ENCODE results near the gene CEP85. TPM values are rescaled to one million over a fixed set of nuclear protein-coding genes. Genes with fewer than 3 reads are reported as not detected.

The CEP85 gene
- total RNA-seq, 3 donors from 2014 or later: 4.8 to 11.7 (median 7.5) TPM

GRCh38 chr1:26239936-26240335, 5.9 kb downstream of the CEP85 start:
- H3K27ac ChIP-seq: no peak overlapping the region
- no peaks in the 10 kb centered on the region for H3K9me3 ChIP-seq
- H3K27me3 ChIP-seq: no peaks in the 10 kb centered on the region
- no peak for DNase-seq (ENCODE audit: low spot score in 2 of 2)
- intact Hi-C loops (cut with DNase I; ENCODE audit: low total_unique reads): loop anchor here (10.0 kb wide), 1 partner anchor 75 kb away; the partner anchor contains the start of genes C1orf232 and ZNF593
- TF ChIP-seq CTCF (IDR thresholded peaks at IDR 0.05): no peak
- TF ChIP-seq POLR2A (IDR thresholded peaks at IDR 0.05): no peak
- no peak for TF ChIP-seq POLR2AphosphoS5 (IDR thresholded peaks at IDR 0.05)
- H3K36me3 ChIP-seq: no peaks in the 10 kb centered on the region
- no peaks in the 10 kb centered on the region for H3K4me1 ChIP-seq
- H3K4me3 ChIP-seq: no peak overlapping the region

GRCh38 chr1:26252718-26253117, 18.7 kb downstream of the CEP85 start:
- TF ChIP-seq POLR2AphosphoS5 (IDR thresholded peaks at IDR 0.05) (no peak), CTCF (IDR thresholded peaks at IDR 0.05) (no peak), POLR2A (IDR thresholded peaks at IDR 0.05) (no peak)
- DNase-seq (ENCODE audit: low spot score in 2 of 2): no peak
- H3K27ac ChIP-seq: no peak overlapping the region
- intact Hi-C loops (cut with DNase I; ENCODE audit: low total_unique reads): no loop called here
- no peaks in the 10 kb centered on the region for H3K36me3 ChIP-seq
- no peaks in the 10 kb centered on the region for H3K27me3 ChIP-seq
- H3K9me3 ChIP-seq: no peaks in the 10 kb centered on the region
- H3K4me3 ChIP-seq: no peak overlapping the region
- H3K4me1 ChIP-seq: no peaks in the 10 kb centered on the region

- DNase-seq (ENCODE audit: low spot score in 2 of 2): no peak
- H3K9me3 ChIP-seq: no peaks in the 10 kb centered on the region
- no peak for TF ChIP-seq POLR2AphosphoS5 (IDR thresholded peaks at IDR 0.05)
- TF ChIP-seq POLR2A (IDR thresholded peaks at IDR 0.05): no peak
- TF ChIP-seq CTCF (IDR thresholded peaks at IDR 0.05): no peak
- intact Hi-C loops (cut with DNase I; ENCODE audit: low total_unique reads): no loop called here
- H3K4me1 ChIP-seq: no peaks in the 10 kb centered on the region
- no peak overlapping the region for H3K4me3 ChIP-seq
- H3K27me3 ChIP-seq: no peaks in the 10 kb centered on the region
- H3K27ac ChIP-seq: no peak overlapping the region
- H3K36me3 ChIP-seq: no peaks in the 10 kb centered on the region
These were observed 20.4 kb downstream of the CEP85 start for GRCh38 chr1:26254404-26254803.

- Histone ChIP-seq H3K4me1 (no peaks in the 10 kb centered on the region), H3K4me3 (no peak overlapping the region), H3K36me3 (peaks cover 5% of the 10 kb centered on the region), H3K27me3 (no peaks in the 10 kb centered on the region), H3K27ac (no peak overlapping the region), H3K9me3 (no peaks in the 10 kb centered on the region)
- no peak for DNase-seq (ENCODE audit: low spot score in 2 of 2)
- no peak for TF ChIP-seq CTCF (IDR thresholded peaks at IDR 0.05)
- no peak for TF ChIP-seq POLR2AphosphoS5 (IDR thresholded peaks at IDR 0.05)
- TF ChIP-seq POLR2A (IDR thresholded peaks at IDR 0.05): no peak
- intact Hi-C loops (cut with DNase I; ENCODE audit: low total_unique reads): no loop called here
These were observed 23.2 kb downstream of the CEP85 start for GRCh38 chr1:26257222-26257621.

- H3K27me3 ChIP-seq: no peaks in the 10 kb centered on the region
- peaks cover 5% of the 10 kb centered on the region for H3K36me3 ChIP-seq
- DNase-seq (ENCODE audit: low spot score in 2 of 2): no peak
- no peak overlapping the region for H3K4me3 ChIP-seq
- TF ChIP-seq POLR2AphosphoS5 (IDR thresholded peaks at IDR 0.05) (no peak), POLR2A (IDR thresholded peaks at IDR 0.05) (no peak), CTCF (IDR thresholded peaks at IDR 0.05) (no peak)
- intact Hi-C loops (cut with DNase I; ENCODE audit: low total_unique reads): no loop called here
- H3K9me3 ChIP-seq: no peaks in the 10 kb centered on the region
- no peak overlapping the region for H3K27ac ChIP-seq
- no peaks in the 10 kb centered on the region for H3K4me1 ChIP-seq
These were observed 25.0 kb downstream of the CEP85 start for GRCh38 chr1:26259005-26259404.
